Prostate gland (tissue), 2 donors: ENCODE data around the gene C1orf159. TPM values are rescaled to one million over a fixed set of nuclear protein-coding genes. Genes with fewer than 3 reads are reported as not detected.

Experiments used
- DNase-seq: peaks from one replicate; pipeline ENCODE4 v3.0.0-alpha.2; 2019; ENCODE audit warnings: low spot score
- H3K27ac ChIP-seq, 2 donors: fragments of 200-600 bp; sonication (generic); 2 replicates each; pipeline ENCODE4 v1.5.1; 2017 to 2019
- H3K27me3 ChIP-seq: fragments of 200-600 bp; sonication (generic); replicated peaks from 2 replicates; pipeline ENCODE4 v1.5.1; 2019; ENCODE audit not compliant: insufficient read depth
- H3K36me3 ChIP-seq, 2 donors: fragments of 200-600 bp; sonication (generic); 1 replicate in 1 of 2; 2 replicates in 1 of 2; pipeline versions ENCODE4 v1.5.1 to v1.8.1; 2017 to 2019
- H3K4me1 ChIP-seq: fragments of 200-600 bp; sonication (generic); replicated peaks from 2 replicates; pipeline ENCODE4 v1.5.1; 2019
- H3K4me3 ChIP-seq, 2 donors: fragments of 200-600 bp; sonication (generic); 2 replicates each; pipeline ENCODE4 v1.5.1; 2017 to 2019
- H3K9me3 ChIP-seq: fragments of 200-600 bp; sonication (generic); 2 replicates; pipeline ENCODE4 v1.5.1; 2017
- POLR2A ChIP-seq: fragments of 450-650 bp; IDR thresholded peaks from one replicate; pipeline ENCODE4 v1.6.1; 2016; ENCODE audit warnings: antibody characterized with exemption, mild to moderate bottlenecking
- POLR2AphosphoS5 ChIP-seq: sonication (generic); formaldehyde crosslinking; IDR thresholded peaks from one replicate; pipeline ENCODE4 v1.6.1; 2017; ENCODE audit warnings: antibody characterized with exemption
- WGBS: methylation state at CpG from one replicate; pipeline ENCODE4 v1.1.5; 2018; 5-methylcytosine and 5-hydroxymethylcytosine counted together
- intact Hi-C: fragments of 100-400 bp; cut with DNase I; formaldehyde crosslinking; loops from one replicate; pipeline ENCODE4 v1.14.2; 2022
- total RNA-seq, 2 donors: library from RNA; depleted of rRNA; stranded (reverse); fragments of >200 nt; gene quantifications; one replicate each; pipeline ENCODE4 v1.1.0, GENCODE V29; 2016
- TF ChIP-seq, protein P1 (sequence below), 4 experiments: fragments of 200-600 bp in 2 of 4; fragments of 450-650 bp in 2 of 4; sonication (generic) in 2 of 4; IDR thresholded peaks; 1 replicate in 3 of 4; 2 replicates in 1 of 4; pipeline ENCODE4 v1.5.1; 2016 to 2019; ENCODE audit warnings: antibody characterized with exemption in 4 of 4, mild to moderate bottlenecking in 2 of 4, moderate library complexity in 2 of 4

The C1orf159 gene
- total RNA-seq, 2 donors from 2014 or later: 20.0 to 26.4 TPM

DNA sequence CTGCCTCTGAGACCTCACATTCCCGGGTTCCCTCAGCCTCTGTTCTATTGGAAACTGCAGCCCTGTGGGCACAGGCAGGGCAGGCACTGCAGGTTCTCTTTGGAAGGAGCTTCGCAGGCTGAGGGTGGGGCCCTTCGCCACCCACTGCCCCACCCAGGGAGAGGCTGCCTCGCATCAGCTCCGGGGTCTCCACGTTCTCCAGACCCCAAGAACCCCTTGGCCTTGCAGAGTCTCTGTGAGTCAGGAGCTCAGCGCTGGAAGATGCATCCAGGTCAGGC is 8.6 kb upstream of the C1orf159 start:
- Histone ChIP-seq H3K9me3 (no peaks in the 10 kb centered on the region), H3K27me3 (no peaks in the 10 kb centered on the region), H3K4me3 (no peak overlapping the region), H3K36me3 (no peaks in the 10 kb centered on the region), H3K4me1 (no peaks in the 10 kb centered on the region), H3K27ac (no peak overlapping the region)
- TF ChIP-seq, protein P1, sequence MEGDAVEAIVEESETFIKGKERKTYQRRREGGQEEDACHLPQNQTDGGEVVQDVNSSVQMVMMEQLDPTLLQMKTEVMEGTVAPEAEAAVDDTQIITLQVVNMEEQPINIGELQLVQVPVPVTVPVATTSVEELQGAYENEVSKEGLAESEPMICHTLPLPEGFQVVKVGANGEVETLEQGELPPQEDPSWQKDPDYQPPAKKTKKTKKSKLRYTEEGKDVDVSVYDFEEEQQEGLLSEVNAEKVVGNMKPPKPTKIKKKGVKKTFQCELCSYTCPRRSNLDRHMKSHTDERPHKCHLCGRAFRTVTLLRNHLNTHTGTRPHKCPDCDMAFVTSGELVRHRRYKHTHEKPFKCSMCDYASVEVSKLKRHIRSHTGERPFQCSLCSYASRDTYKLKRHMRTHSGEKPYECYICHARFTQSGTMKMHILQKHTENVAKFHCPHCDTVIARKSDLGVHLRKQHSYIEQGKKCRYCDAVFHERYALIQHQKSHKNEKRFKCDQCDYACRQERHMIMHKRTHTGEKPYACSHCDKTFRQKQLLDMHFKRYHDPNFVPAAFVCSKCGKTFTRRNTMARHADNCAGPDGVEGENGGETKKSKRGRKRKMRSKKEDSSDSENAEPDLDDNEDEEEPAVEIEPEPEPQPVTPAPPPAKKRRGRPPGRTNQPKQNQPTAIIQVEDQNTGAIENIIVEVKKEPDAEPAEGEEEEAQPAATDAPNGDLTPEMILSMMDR (IDR thresholded peaks at IDR 0.05): no peak
- TF ChIP-seq POLR2AphosphoS5 (no peak), POLR2A (no peak)
- DNase-seq: no peak
- WGBS: 83% methylated on average over 7 of the region's 7 CpGs
- intact Hi-C loops: loop anchor here (5.0 kb wide), 1 partner anchor 248 kb away; no protein-coding TSS in a partner anchor

DNA sequence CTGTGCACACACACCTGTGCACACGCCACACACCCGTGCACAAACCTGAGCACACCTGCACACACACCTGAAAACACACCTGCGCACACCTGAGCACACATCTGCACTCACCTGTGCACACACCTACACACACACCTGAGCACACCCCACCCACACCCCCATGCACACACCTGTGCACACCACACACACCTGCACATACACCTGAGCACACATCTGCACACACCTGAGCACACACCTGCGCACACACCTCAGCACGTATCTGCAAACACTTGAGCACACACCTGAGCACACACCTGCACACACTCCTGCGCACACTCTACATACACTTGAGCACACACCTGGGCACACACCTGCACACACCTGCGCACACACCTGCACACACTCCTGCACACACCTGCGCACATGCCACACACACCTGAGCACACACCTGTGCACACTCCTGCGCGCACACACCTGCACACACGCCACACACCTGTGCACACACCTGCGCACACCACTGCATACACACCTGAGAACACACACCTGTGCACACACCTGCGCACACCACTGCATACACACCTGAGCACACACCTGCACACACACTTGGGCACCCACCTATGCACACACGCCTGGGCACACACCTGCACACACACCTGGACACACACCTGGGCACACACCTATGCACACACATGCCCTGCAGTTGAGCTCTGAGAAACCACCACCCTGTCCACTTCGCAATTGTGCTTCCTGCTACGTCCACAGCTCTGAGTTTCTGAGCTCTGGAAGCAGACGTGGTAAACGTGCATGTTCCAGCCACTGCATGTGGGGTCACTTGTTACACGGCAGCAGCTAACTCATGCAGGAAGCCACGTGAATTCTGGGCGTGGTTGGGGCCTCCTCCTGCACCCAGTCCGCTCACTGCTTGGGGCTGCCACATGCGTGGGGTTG is 8.0 kb upstream of the C1orf159 start:
- 94% methylated on average over 23 of the region's 23 CpGs for WGBS
- Histone ChIP-seq H3K9me3 (no peaks in the 10 kb centered on the region), H3K4me1 (no peaks in the 10 kb centered on the region), H3K4me3 (no peak overlapping the region), H3K36me3 (no peaks in the 10 kb centered on the region), H3K27ac (no peak overlapping the region), H3K27me3 (no peaks in the 10 kb centered on the region)
- intact Hi-C loops: loop anchor here (5.0 kb wide), 1 partner anchor 248 kb away; no protein-coding TSS in a partner anchor
- DNase-seq: no peak
- TF ChIP-seq, protein P1 (IDR thresholded peaks at IDR 0.05): no peak
- TF ChIP-seq POLR2A (no peak), POLR2AphosphoS5 (no peak)

DNA sequence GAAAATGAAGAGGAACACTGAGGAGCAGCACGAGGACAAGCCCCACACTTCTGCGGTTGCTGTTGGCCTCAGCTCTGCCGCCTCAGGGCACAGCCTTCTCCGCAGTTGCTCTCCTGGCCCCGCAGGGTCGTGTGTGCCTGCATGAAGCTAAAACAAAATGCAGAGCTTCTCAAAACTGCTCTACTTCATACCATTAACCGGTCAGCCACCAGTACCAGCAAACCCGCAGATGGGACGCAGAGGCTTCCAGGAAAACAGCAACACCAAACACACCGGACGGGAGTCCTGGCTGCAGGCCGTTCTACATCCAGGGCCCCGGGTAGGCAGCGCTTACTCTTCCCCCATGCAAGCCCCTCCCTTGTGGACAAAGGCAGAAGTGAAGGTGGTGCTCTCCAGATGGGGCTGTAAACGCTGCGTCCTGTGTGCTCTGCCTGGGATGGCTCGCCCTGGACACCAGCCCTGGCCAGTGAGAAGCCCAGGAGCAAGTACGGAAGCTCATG is 7.1 kb upstream of the C1orf159 start:
- Histone ChIP-seq H3K36me3 (no peaks in the 10 kb centered on the region), H3K9me3 (no peaks in the 10 kb centered on the region), H3K4me3 (no peak overlapping the region), H3K27me3 (no peaks in the 10 kb centered on the region), H3K27ac (no peak overlapping the region), H3K4me1 (no peaks in the 10 kb centered on the region)
- 63% methylated on average over 18 of the region's 18 CpGs for WGBS
- intact Hi-C loops: loop anchor here (1.0 to 5.0 kb wide), 2 partner anchors 169 to 249 kb away; no protein-coding TSS in a partner anchor
- no peak for DNase-seq
- TF ChIP-seq POLR2AphosphoS5: no peak
- TF ChIP-seq, protein P1 (IDR thresholded peaks at IDR 0.05): peak in 1 of 4 experiments; percentile 4

DNA sequence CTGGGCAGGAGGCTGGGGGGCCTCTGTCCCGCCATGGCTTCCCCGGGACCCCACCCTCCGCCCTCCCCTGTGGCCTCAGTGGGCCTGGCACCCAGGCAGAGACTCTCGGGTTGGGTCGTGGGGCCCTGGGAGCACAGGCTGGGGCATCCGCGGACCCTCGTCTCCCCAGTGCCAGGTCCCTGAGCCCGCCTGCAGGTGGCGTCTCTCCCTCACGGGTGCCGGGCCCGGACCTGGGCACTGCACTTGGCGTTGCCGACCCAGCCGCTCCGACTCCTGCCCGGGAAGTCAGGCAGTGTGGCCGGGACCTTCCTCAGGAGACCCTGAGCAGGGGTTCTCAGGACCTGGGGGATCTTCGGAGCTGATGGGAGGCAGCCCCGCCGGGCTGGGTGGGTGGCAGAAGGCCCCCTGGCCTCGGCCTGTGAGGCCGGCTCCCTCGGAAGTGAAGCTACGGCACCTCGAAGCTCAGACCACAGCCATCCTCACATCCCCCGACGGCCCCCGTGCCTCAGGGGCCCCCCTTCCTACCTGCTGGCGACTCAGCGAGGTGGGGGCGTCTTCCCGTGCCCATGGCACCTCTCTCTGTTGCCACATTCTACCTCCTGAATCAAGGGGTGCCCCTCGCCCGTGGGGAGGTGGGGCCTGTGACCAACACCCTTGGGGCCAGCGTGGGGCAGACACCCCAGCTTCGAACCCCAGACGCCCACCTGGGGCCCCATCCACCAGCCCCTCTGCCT is 6.4 kb upstream of the C1orf159 start:
- DNase-seq: peak; percentile 76
- H3K4me3 ChIP-seq: no peak overlapping the region
- intact Hi-C loops: loop anchor here (1.0 to 5.0 kb wide), 2 partner anchors 170 to 250 kb away; no protein-coding TSS in a partner anchor
- H3K9me3 ChIP-seq: no peaks in the 10 kb centered on the region
- H3K27ac ChIP-seq: no peak overlapping the region
- TF ChIP-seq, protein P1 (IDR thresholded peaks at IDR 0.05): peak; percentile 78 to 98 (median 93)
- no peak for TF ChIP-seq POLR2A
- peak; percentile 54 for TF ChIP-seq POLR2AphosphoS5
- H3K36me3 ChIP-seq: no peaks in the 10 kb centered on the region
- H3K4me1 ChIP-seq: no peaks in the 10 kb centered on the region
- 16% methylated on average over 39 of the region's 39 CpGs for WGBS
- no peaks in the 10 kb centered on the region for H3K27me3 ChIP-seq
